Karpas-422 (cell line): ENCODE results near the gene TEAD4. TPM values are rescaled to one million over a fixed set of nuclear protein-coding genes. Genes with fewer than 3 reads are reported as not detected.
A peak's percentile ranks its signal among the peaks of the same experiment; 100 is the strongest.

Experiments used
- DNase-seq: peaks from one replicate; pipeline ENCODE4 v3.0.0-alpha.2; 2015
- H2AFZ ChIP-seq: fragments of 200-600 bp; sonication (generic); 2 replicates; pipeline ENCODE4 v1.6.1; 2014; ENCODE audit warnings: antibody characterized with exemption, low read length, mixed read lengths
- H3K27ac ChIP-seq: fragments of 200-600 bp; sonication (generic); 2 replicates; pipeline ENCODE4 v1.5.1; 2014; ENCODE audit warnings: mild to moderate bottlenecking, low read length, moderate library complexity
- H3K27me3 ChIP-seq: fragments of 200-600 bp; sonication (generic); 2 replicates; pipeline ENCODE4 v1.6.1; 2014; ENCODE audit warnings: low read length, mixed read lengths
- H3K36me3 ChIP-seq: fragments of 200-600 bp; sonication (generic); 2 replicates; pipeline ENCODE4 v1.6.1; 2014; ENCODE audit warnings: low read length, mixed read lengths; ENCODE audit not compliant: insufficient read depth
- H3K4me1 ChIP-seq: fragments of 200-600 bp; sonication (generic); 2 replicates; pipeline ENCODE4 v1.6.1; 2014; ENCODE audit warnings: mild to moderate bottlenecking, low read length, mixed read lengths
- H3K4me2 ChIP-seq: fragments of 200-600 bp; sonication (generic); 2 replicates; pipeline ENCODE4 v1.6.1; 2014; ENCODE audit warnings: low read length, low read depth, mild to moderate bottlenecking; ENCODE audit not compliant: poor library complexity, severe bottlenecking
- H3K4me3 ChIP-seq: fragments of 200-600 bp; sonication (generic); 2 replicates; pipeline ENCODE4 v1.5.1; 2014; ENCODE audit warnings: mild to moderate bottlenecking, antibody characterized with exemption, low read length, mixed read lengths
- H3K79me2 ChIP-seq: fragments of 200-600 bp; sonication (generic); 2 replicates; pipeline ENCODE4 v1.6.1; 2014; ENCODE audit warnings: mild to moderate bottlenecking, low read length, mixed read lengths
- H3K9ac ChIP-seq: fragments of 200-600 bp; sonication (generic); 2 replicates; pipeline ENCODE4 v1.6.0; 2014; ENCODE audit warnings: low read length
- H3K9me2 ChIP-seq: fragments of 200-600 bp; sonication (generic), shearing (Covaris generic); replicated peaks from 2 replicates; pipeline ENCODE4 v1.6.0; 2014; ENCODE audit warnings: mild to moderate bottlenecking, low read length, moderate library complexity; ENCODE audit not compliant: insufficient read depth
- H3K9me3 ChIP-seq: fragments of 300-700, 200-600 bp; sonication (generic); 2 replicates; pipeline ENCODE4 v1.6.1; 2014; ENCODE audit warnings: low read length, mixed read lengths
- H4K20me1 ChIP-seq: fragments of 200-600 bp; sonication (generic); 2 replicates; pipeline ENCODE4 v1.6.1; 2014; ENCODE audit warnings: mild to moderate bottlenecking, antibody characterized with exemption, low read length, low read depth; ENCODE audit not compliant: insufficient read depth
- total RNA-seq: library from RNA; depleted of rRNA; stranded (reverse); fragments of >200 nt; shearing (Covaris generic); gene quantifications from 2 replicates; pipeline ENCODE4 v1.2.3, GENCODE V29; 2014; ENCODE audit warnings: low replicate concordance

The TEAD4 gene
- total RNA-seq, 1 experiment from 2014 or later = not detected

GRCh38 chr12:3038166-3038565, 79.0 kb downstream of the TEAD4 start:
- Histone ChIP-seq H3K4me1 (peaks cover 87% of the 10 kb centered on the region), H3K36me3 (no peaks in the 10 kb centered on the region), H3K27ac (peak overlapping the region; percentile 95), H3K9me3 (no peaks in the 10 kb centered on the region), H3K4me2 (peak overlapping the region; percentile 77), H3K27me3 (no peaks in the 10 kb centered on the region), H3K9ac (peak overlapping the region; percentile 49), H3K9me2 (no peaks in the 10 kb centered on the region), H3K79me2 (no peaks in the 10 kb centered on the region), H4K20me1 (no peaks in the 10 kb centered on the region), H3K4me3 (peak overlapping the region; percentile 49), H2AFZ (no peak overlapping the region)
- DNase-seq = no peak

GRCh38 chr12:3038926-3039510, 79.8 kb downstream of the TEAD4 start:
- Histone ChIP-seq H3K9me3 (no peaks in the 10 kb centered on the region), H3K4me2 (peak overlapping the region; percentile 77), H4K20me1 (no peaks in the 10 kb centered on the region), H3K9ac (peak overlapping the region; percentile 65), H3K27ac (peak overlapping the region; percentile 95), H2AFZ (no peak overlapping the region), H3K4me3 (peak overlapping the region; percentile 64), H3K36me3 (no peaks in the 10 kb centered on the region), H3K27me3 (no peaks in the 10 kb centered on the region), H3K4me1 (peaks cover 88% of the 10 kb centered on the region), H3K79me2 (no peaks in the 10 kb centered on the region), H3K9me2 (no peaks in the 10 kb centered on the region)
- DNase-seq = peak; percentile 93

- Histone ChIP-seq H3K4me3 (peak overlapping the region; percentile 64), H3K27ac (peak overlapping the region; percentile 95), H3K4me2 (peak overlapping the region; percentile 77), H3K36me3 (no peaks in the 10 kb centered on the region), H3K9me2 (no peaks in the 10 kb centered on the region), H3K9ac (peak overlapping the region; percentile 65), H4K20me1 (no peaks in the 10 kb centered on the region), H3K27me3 (no peaks in the 10 kb centered on the region), H2AFZ (peak overlapping the region; percentile 46; the same call in 1 of the 2 replicates), H3K79me2 (no peaks in the 10 kb centered on the region), H3K4me1 (peaks cover 91% of the 10 kb centered on the region), H3K9me3 (no peaks in the 10 kb centered on the region)
- DNase-seq = peak; percentile 73
These were observed 80.9 kb downstream of the TEAD4 start for GRCh38 chr12:3040026-3040656.

GRCh38 chr12:3040663-3041544, 81.7 kb downstream of the TEAD4 start:
- peak; percentile 55 for DNase-seq
- H4K20me1 ChIP-seq = no peaks in the 10 kb centered on the region
- no peaks in the 10 kb centered on the region for H3K79me2 ChIP-seq
- no peaks in the 10 kb centered on the region for H3K9me3 ChIP-seq
- no peaks in the 10 kb centered on the region for H3K9me2 ChIP-seq
- H2AFZ ChIP-seq = no peak overlapping the region
- peak overlapping the region; percentile 95 for H3K27ac ChIP-seq
- H3K4me3 ChIP-seq = peak overlapping the region; percentile 64
- peak overlapping the region; percentile 65 for H3K9ac ChIP-seq
- H3K4me2 ChIP-seq = peak overlapping the region; percentile 77
- H3K36me3 ChIP-seq = no peaks in the 10 kb centered on the region
- H3K4me1 ChIP-seq = peaks cover 90% of the 10 kb centered on the region
- H3K27me3 ChIP-seq = no peaks in the 10 kb centered on the region

- Histone ChIP-seq H3K36me3 (no peaks in the 10 kb centered on the region), H3K9ac (peak overlapping the region; percentile 65), H3K27ac (peak overlapping the region; percentile 95), H3K79me2 (no peaks in the 10 kb centered on the region), H3K4me2 (peak overlapping the region; percentile 82), H3K4me1 (peaks cover 82% of the 10 kb centered on the region), H3K4me3 (peak overlapping the region; percentile 64; the same call in 1 of the 2 replicates), H3K27me3 (no peaks in the 10 kb centered on the region), H3K9me2 (no peaks in the 10 kb centered on the region), H3K9me3 (no peaks in the 10 kb centered on the region), H4K20me1 (no peaks in the 10 kb centered on the region), H2AFZ (no peak overlapping the region)
- peak; percentile 95 for DNase-seq
These were observed 82.5 kb downstream of the TEAD4 start for GRCh38 chr12:3041558-3042164.

- Histone ChIP-seq H3K4me2 (peak overlapping the region; percentile 82), H4K20me1 (no peaks in the 10 kb centered on the region), H3K36me3 (no peaks in the 10 kb centered on the region), H3K27me3 (no peaks in the 10 kb centered on the region), H3K4me3 (peak overlapping the region; percentile 58), H3K27ac (peak overlapping the region; percentile 86), H3K9ac (peak overlapping the region; percentile 59), H2AFZ (no peak overlapping the region), H3K4me1 (peaks cover 75% of the 10 kb centered on the region), H3K9me3 (no peaks in the 10 kb centered on the region), H3K9me2 (no peaks in the 10 kb centered on the region), H3K79me2 (no peaks in the 10 kb centered on the region)
- DNase-seq = peak; percentile 97
These were observed 83.2 kb downstream of the TEAD4 start for GRCh38 chr12:3042394-3042793.

GRCh38 chr12:3042826-3043225, 83.6 kb downstream of the TEAD4 start:
- no peaks in the 10 kb centered on the region for H4K20me1 ChIP-seq
- H3K9me3 ChIP-seq = no peaks in the 10 kb centered on the region
- peaks cover 71% of the 10 kb centered on the region for H3K4me1 ChIP-seq
- peak overlapping the region; percentile 49 for H3K9ac ChIP-seq
- peak overlapping the region; percentile 82 for H3K4me2 ChIP-seq
- H3K9me2 ChIP-seq = no peaks in the 10 kb centered on the region
- no peak for DNase-seq
- H3K4me3 ChIP-seq = peak overlapping the region; percentile 58
- H2AFZ ChIP-seq = no peak overlapping the region
- no peaks in the 10 kb centered on the region for H3K36me3 ChIP-seq
- H3K27ac ChIP-seq = peak overlapping the region; percentile 86
- H3K79me2 ChIP-seq = no peaks in the 10 kb centered on the region
- H3K27me3 ChIP-seq = no peaks in the 10 kb centered on the region
